H1 (cell line): Measurements from ENCODE around the gene LBR. TPM values are rescaled to one million over a fixed set of nuclear protein-coding genes. Genes with fewer than 3 reads are reported as not detected.

Experiments
- CTCF ChIA-PET: fragments of 300-600 bp; sonication (Branson Sonifier 250); formaldehyde crosslinking; loops from one replicate; lab custom pipeline; 2021; ENCODE audit not compliant: partially characterized antibody; lab: Charles Lee
- POLR2A ChIA-PET: fragments of 300-600 bp; sonication (Branson Sonifier 250); formaldehyde crosslinking; loops from one replicate; lab custom pipeline; 2021; ENCODE audit warnings: inconsistent platforms; ENCODE audit not compliant: partially characterized antibody; lab: Charles Lee
- DNase-seq, 2 experiments: peaks; one replicate each; pipeline versions ENCODE4 v3.0.0 to v3.0.0-alpha.2; 2010 to 2022; ENCODE audit warnings: low spot score in 2 of 2, low read depth in 1 of 2, mixed read lengths in 1 of 2
- FAIRE-seq: peaks from 2 replicates; lab custom pipeline; 2011; peaks lifted over from hg19 to GRCh38; lab: Jason Lieb, UNC
- H2AFZ ChIP-seq: 2 replicates; pipeline ENCODE4 v1.8.1; 2012; ENCODE audit warnings: low read length, inconsistent platforms
- H2AK5ac ChIP-seq: 2 replicates; pipeline ENCODE4 v1.6.1; 2013; ENCODE audit warnings: low read depth, low read length
- H2BK120ac ChIP-seq: replicated peaks from 2 replicates; pipeline ENCODE3; 2013; ENCODE audit warnings: low read depth, low read length, inconsistent platforms
- H2BK12ac ChIP-seq: 2 replicates; pipeline ENCODE4 v1.6.1; 2013; ENCODE audit warnings: low read depth, low read length
- H2BK15ac ChIP-seq: 2 replicates; pipeline ENCODE4 v1.6.1; 2013; ENCODE audit warnings: low read length
- H2BK20ac ChIP-seq: 2 replicates; pipeline ENCODE4 v1.6.1; 2013; ENCODE audit warnings: low read length
- H2BK5ac ChIP-seq: 2 replicates; pipeline ENCODE4 v1.6.1; 2013; ENCODE audit warnings: low read depth, low read length
- H3K14ac ChIP-seq: 2 replicates; pipeline ENCODE4 v1.6.1; 2013; ENCODE audit warnings: inconsistent platforms; ENCODE audit not compliant: insufficient read length
- H3K18ac ChIP-seq: 2 replicates; pipeline ENCODE4 v1.6.1; 2013; ENCODE audit warnings: low read length; ENCODE audit errors: extremely low read depth
- H3K23ac ChIP-seq: 2 replicates; pipeline ENCODE4 v1.6.1; 2013; ENCODE audit warnings: inconsistent platforms; ENCODE audit not compliant: insufficient read length
- H3K23me2 ChIP-seq: 2 replicates; pipeline ENCODE4 v1.6.1; 2013; ENCODE audit warnings: low read depth, low read length
- H3K27ac ChIP-seq: 2 replicates; pipeline ENCODE4 v1.6.1; 2011; ENCODE audit warnings: low read depth, low read length, inconsistent platforms
- H3K27me3 ChIP-seq, 4 experiments: replicated peaks in 1 of 4; 1 replicate in 1 of 4; 2 replicates in 3 of 4; pipeline versions ENCODE4 v1.6.1 to v1.8.1; 2011 to 2013; ENCODE audit warnings: low read length in 3 of 4, mild to moderate bottlenecking in 3 of 4, inconsistent platforms in 2 of 4, mixed read lengths in 2 of 4, moderate library complexity in 1 of 4; ENCODE audit not compliant: control insufficient read depth in 3 of 4, insufficient read depth in 3 of 4; ENCODE audit errors: extremely low read depth in 1 of 4
- H3K36me3 ChIP-seq, 4 experiments: 2 replicates each; pipeline versions ENCODE4 v1.6.1 to v1.8.1; 2011 to 2013; ENCODE audit warnings: mild to moderate bottlenecking in 4 of 4, low read length in 3 of 4, moderate library complexity in 2 of 4, control low read depth in 1 of 4, inconsistent platforms in 1 of 4; ENCODE audit not compliant: insufficient read depth in 4 of 4, control insufficient read depth in 2 of 4
- H3K4ac ChIP-seq: replicated peaks from 2 replicates; pipeline ENCODE3; 2013; ENCODE audit warnings: low read length, low read depth, mixed read lengths, inconsistent platforms; ENCODE audit not compliant: insufficient read length
- H3K4me1 ChIP-seq, 4 experiments: replicated peaks in 1 of 4; 1 replicate in 1 of 4; 2 replicates in 3 of 4; pipeline versions ENCODE4 v1.6.1 to v1.8.1; 2011 to 2013; ENCODE audit warnings: low read length in 3 of 4, inconsistent platforms in 2 of 4, mixed read lengths in 1 of 4; ENCODE audit not compliant: insufficient read depth in 4 of 4, control insufficient read depth in 3 of 4
- H3K4me2 ChIP-seq, 2 experiments: 2 replicates each; pipeline versions ENCODE4 v1.6.1 to v1.8.1; 2011 to 2013; ENCODE audit warnings: low read depth in 2 of 2, low read length in 2 of 2, control low read depth in 1 of 2, inconsistent platforms in 1 of 2, mild to moderate bottlenecking in 1 of 2; ENCODE audit not compliant: insufficient read depth in 1 of 2
- H3K4me3 ChIP-seq, 4 experiments: fragments of 200-600, 300-600 bp in 1 of 4; sonication (generic), shearing (Covaris generic), sonication (Bioruptor Twin) in 1 of 4; 2 replicates each; pipeline versions ENCODE4 v1.5.1 to v1.8.1; 2011 to 2016; ENCODE audit warnings: low read length in 4 of 4, low read depth in 3 of 4, control low read depth in 2 of 4, inconsistent platforms in 2 of 4, mild to moderate bottlenecking in 2 of 4, mixed read lengths in 1 of 4, moderate library complexity in 1 of 4; ENCODE audit not compliant: insufficient read depth in 2 of 4; ENCODE audit errors: extremely low read depth in 1 of 4
- H3K56ac ChIP-seq: replicated peaks from 2 replicates; pipeline ENCODE3; 2013; ENCODE audit warnings: low read depth, mild to moderate bottlenecking, mixed read lengths, low read length, inconsistent platforms; ENCODE audit not compliant: insufficient read length
- H3K79me1 ChIP-seq: 2 replicates; pipeline ENCODE4 v1.6.1; 2013; ENCODE audit warnings: low read depth, low read length, control low read depth
- H3K79me2 ChIP-seq, 2 experiments: 2 replicates each; pipeline versions ENCODE4 v1.6.1 to v1.8.1; 2012 to 2013; ENCODE audit warnings: low read length in 2 of 2, mild to moderate bottlenecking in 2 of 2, inconsistent platforms in 1 of 2; ENCODE audit not compliant: insufficient read depth in 2 of 2, control insufficient read depth in 1 of 2
- H3K9ac ChIP-seq, 4 experiments: replicated peaks in 1 of 4; 1 replicate in 1 of 4; 2 replicates in 3 of 4; pipeline versions ENCODE4 v1.6.1 to v1.8.1; 2011 to 2013; ENCODE audit warnings: low read depth in 3 of 4, low read length in 3 of 4, control low read depth in 2 of 4, mild to moderate bottlenecking in 2 of 4, moderate library complexity in 2 of 4, inconsistent platforms in 1 of 4; ENCODE audit errors: extremely low read depth in 1 of 4
- H3K9me3 ChIP-seq, 2 experiments: 2 replicates each; pipeline versions ENCODE4 v1.6.1 to v1.8.1; 2012 to 2013; ENCODE audit warnings: mild to moderate bottlenecking in 2 of 2, moderate library complexity in 2 of 2, control low read depth in 1 of 2, inconsistent platforms in 1 of 2, low read depth in 1 of 2, low read length in 1 of 2, mixed read lengths in 1 of 2; ENCODE audit not compliant: insufficient read depth in 2 of 2
- H4K20me1 ChIP-seq, 2 experiments: replicated peaks in 1 of 2; 2 replicates each; pipeline versions ENCODE3 to v1.8.1; 2011 to 2013; ENCODE audit warnings: inconsistent platforms in 2 of 2, low read length in 2 of 2, mild to moderate bottlenecking in 1 of 2; ENCODE audit not compliant: insufficient read depth in 2 of 2, control insufficient read depth in 1 of 2
- H4K5ac ChIP-seq: 2 replicates; pipeline ENCODE4 v1.6.1; 2013; ENCODE audit warnings: low read length, low read depth, mixed read lengths, inconsistent platforms; ENCODE audit not compliant: insufficient read length
- H4K8ac ChIP-seq: 2 replicates; pipeline ENCODE4 v1.8.0; 2013; ENCODE audit warnings: mild to moderate bottlenecking, moderate library complexity, low read length, inconsistent platforms; ENCODE audit not compliant: insufficient read depth; ENCODE audit errors: extremely low read depth
- H4K91ac ChIP-seq: replicated peaks from 2 replicates; pipeline ENCODE3; 2013; ENCODE audit warnings: low read length, mixed read lengths, inconsistent platforms; ENCODE audit not compliant: insufficient read length
- ASH2L ChIP-seq: fragments of 200-600, 300-600 bp; sonication (generic); IDR thresholded peaks from one replicate; pipeline ENCODE4 v1.7.1; 2017; ENCODE audit warnings: low read length
- ATF3 ChIP-seq: IDR thresholded peaks from 2 replicates; pipeline ENCODE4 v1.6.1; 2011; ENCODE audit warnings: low read depth, mild to moderate bottlenecking, low read length; ENCODE audit not compliant: insufficient read depth
- BCL11A ChIP-seq, 2 experiments: IDR thresholded peaks; one replicate each; pipeline ENCODE4 v1.6.1; 2011; ENCODE audit warnings: low read depth in 2 of 2, low read length in 2 of 2, mild to moderate bottlenecking in 2 of 2
- CBX8 ChIP-seq: fragments of 300-800, 300-1000 bp; sonication (generic); IDR thresholded peaks from 2 replicates; pipeline ENCODE4 v1.7.1; 2016; ENCODE audit warnings: low read depth, low read length, borderline replicate concordance
- CHD1 ChIP-seq: IDR thresholded peaks from 2 replicates; pipeline ENCODE4 v1.6.1; 2012; ENCODE audit warnings: low read depth, low read length, improper control_type of control experiment
- JUN ChIP-seq: IDR thresholded peaks from 2 replicates; pipeline ENCODE4 v1.6.1; 2011; ENCODE audit warnings: low read depth, mild to moderate bottlenecking, improper control_type of control experiment, low read length
- KDM4A ChIP-seq: IDR thresholded peaks from one replicate; pipeline ENCODE4 v1.7.1; 2012; ENCODE audit warnings: low read depth, mild to moderate bottlenecking, moderate library complexity, low read length, inconsistent platforms; ENCODE audit not compliant: severe bottlenecking
- KDM5A ChIP-seq: fragments of 200-600 bp; IDR thresholded peaks from 2 replicates; pipeline ENCODE4 v1.7.1; 2012; ENCODE audit warnings: mild to moderate bottlenecking, low read length, inconsistent platforms, mixed read lengths
- RAD21 ChIP-seq, 2 experiments: IDR thresholded peaks in 1 of 2; conservative IDR thresholded peaks in 1 of 2; 2 replicates each; pipeline ENCODE4 v1.6.1; 2011; ENCODE audit warnings: low read depth in 2 of 2, low read length in 2 of 2, improper control_type of control experiment in 1 of 2, inconsistent platforms in 1 of 2, mild to moderate bottlenecking in 1 of 2, moderate library complexity in 1 of 2
- RFX5 ChIP-seq: IDR thresholded peaks from 2 replicates; pipeline ENCODE4 v1.6.1; 2011; ENCODE audit warnings: low read depth, low read length, improper control_type of control experiment, borderline replicate concordance
- TAF1 ChIP-seq: IDR thresholded peaks from 2 replicates; pipeline ENCODE4 v1.6.1; 2011; ENCODE audit warnings: mild to moderate bottlenecking, low read depth, low read length
- TBP ChIP-seq: IDR thresholded peaks from 2 replicates; pipeline ENCODE4 v1.6.1; 2011; ENCODE audit warnings: low read depth, low read length, improper control_type of control experiment
- USF2 ChIP-seq: IDR thresholded peaks from 2 replicates; pipeline ENCODE4 v1.6.1; 2011; ENCODE audit warnings: low read length, improper control_type of control experiment
- WGBS, 2 experiments: shearing (Covaris generic) in 1 of 2; methylation state at CpG; one replicate each; pipeline versions ENCODE4 v1.1.6 to v1.1.7; 2013 to 2015; ENCODE audit warnings: low lambda C conversion rate in 2 of 2, mixed read lengths in 2 of 2, inconsistent platforms in 1 of 2, low coverage in 1 of 2, missing lambda C conversion rate in 1 of 2; ENCODE audit not compliant: insufficient replicate concordance in 2 of 2, insufficient coverage in 1 of 2, insufficient read length in 1 of 2; ENCODE audit errors: extremely low coverage in 1 of 2, missing lambda C conversion rate in 1 of 2; 5-methylcytosine and 5-hydroxymethylcytosine counted together
- polyA plus RNA-seq, 7 experiments: library from polyadenylated mRNA; depleted of rRNA in 3 of 7; stranded (reverse) in 5 of 7; unstranded in 2 of 7; fragments of >200 nt in 5 of 7; fragments of 200-250 nt in 2 of 7; gene quantifications; 1 replicate in 5 of 7; 2 replicates in 1 of 7; 4 replicates in 1 of 7; pipeline versions ENCODE4 v1.2.1 to v1.2.3, GENCODE V29; 2011 to 2013; ENCODE audit warnings: missing spikeins in 2 of 7, mixed read lengths in 2 of 7
- total RNA-seq: library from RNA; stranded (reverse); fragmentation: NEBNext Ultra II Directional; extraction: Animal tissue kit (Norgen Biotek cat#: 25700); gene quantifications from 2 replicates; pipeline ENCODE4 v1.2.1, GENCODE V29; 2021

LBR gene
- total and polyA plus RNA-seq, 2 of the 8 experiments (the other 6 are each of a cell fraction or from before 2014, with no cell fraction given), result 32.1 to 89.8 TPM

- no peak for FAIRE-seq
- ChIA-PET POLR2A (no interaction called here), CTCF (no interaction called here)
- TF ChIP-seq KDM5A (no peak), TBP (no peak), CHD1 (no peak), RAD21 (IDR thresholded peaks at IDR 0.05 in 1 of 2, conservative IDR thresholded peaks at IDR 0.05 in 1 of 2; ENCODE audit: low read depth in 2 of 2, low read length in 2 of 2) (no peak), KDM4A (no peak), JUN (no peak), ASH2L (no peak), RFX5 (no peak), BCL11A (IDR thresholded peaks at IDR 0.05; ENCODE audit: low read depth in 2 of 2, low read length in 2 of 2) (no peak), ATF3 (no peak), USF2 (no peak), CBX8 (no peak), TAF1 (no peak)
Observed at GRCh38 chr1:225354906-225355305, 72.9 kb downstream of the LBR start.

More at GRCh38 chr1:225354906-225355305, 72.9 kb downstream of the LBR start:
- Histone ChIP-seq H3K18ac (no peak overlapping the region), H2BK5ac (no peak overlapping the region), H3K4ac (no peak overlapping the region), H3K14ac (no peak overlapping the region), H3K36me3 (no peaks in the 10 kb centered on the region), H2AFZ (no peak overlapping the region), H3K79me1 (no peaks in the 10 kb centered on the region), H3K56ac (no peak overlapping the region), H3K9me3 (no peaks in the 10 kb centered on the region), H2BK120ac (no peak overlapping the region), H3K4me2 (no peak overlapping the region), H3K23ac (no peak overlapping the region), H3K4me3 (no peak overlapping the region), H2BK20ac (no peak overlapping the region), H3K27me3 (no peaks in the 10 kb centered on the region), H2BK15ac (no peak overlapping the region), H4K5ac (no peak overlapping the region), H3K9ac (no peak overlapping the region), H4K20me1 (no peaks in the 10 kb centered on the region), H3K79me2 (no peaks in the 10 kb centered on the region), H3K23me2 (no peaks in the 10 kb centered on the region), H4K91ac (no peak overlapping the region), H3K4me1 (no peaks in the 10 kb centered on the region), H4K8ac (no peak overlapping the region), H3K27ac (no peak overlapping the region), H2AK5ac (no peak overlapping the region), H2BK12ac (no peak overlapping the region)
- DNase-seq, result no peak
- WGBS, 2 experiments, result 87% methylated on average over 3 of the region's 3 CpGs; no CpG with 5 or more reads in 1 of the 2 experiments
